Measurements from ENCODE around the gene HRNR.
"Not testable (repeated sequence)": the region's sequence is repeated elsewhere in the genome, so short reads cannot be mapped to it uniquely, and the experiment has no call there.

Gene HRNR

GRCh38 chr1:152224093-152224492, at the start of gene HRNR:
HRNR (minus strand) TSS chr1:152224193; CDS start chr1:152223253, 940 bp downstream.
- DNase-seq (ENCODE audit: low spot score), result no peak

GRCh38 chr1:152256394-152256793, 32.4 kb upstream of the HRNR start:
- not testable (repeated sequence) for DNase-seq (ENCODE audit: low spot score)

GRCh38 chr1:152252157-152252556, 28.2 kb upstream of the HRNR start:
- no peak for DNase-seq (ENCODE audit: low spot score)

GRCh38 chr1:152251391-152251790, 27.4 kb upstream of the HRNR start:
- DNase-seq (ENCODE audit: low spot score), result no peak

GRCh38 chr1:152247316-152247715, 23.3 kb upstream of the HRNR start:
- DNase-seq (ENCODE audit: low spot score), result no peak

GRCh38 chr1:152244576-152245273, 20.7 kb upstream of the HRNR start:
- DNase-seq (ENCODE audit: low spot score), result no peak

GRCh38 chr1:152237093-152237492, 13.1 kb upstream of the HRNR start:
- no peak for DNase-seq (ENCODE audit: low spot score)

- DNase-seq (ENCODE audit: low spot score), result no peak
Measured at GRCh38 chr1:152228831-152229230, 4.8 kb upstream of the HRNR start.

GRCh38 chr1:152227310-152227928, 3.4 kb upstream of the HRNR start:
- DNase-seq (ENCODE audit: low spot score), result peak; percentile 49

- DNase-seq (ENCODE audit: low spot score), result no peak
Measured at GRCh38 chr1:152225678-152226077, 1.7 kb upstream of the HRNR start.

GRCh38 chr1:152220166-152221163, 3.5 kb downstream of the HRNR start:
- DNase-seq (ENCODE audit: low spot score), result no peak

GRCh38 chr1:152219438-152219837, 4.6 kb downstream of the HRNR start:
- DNase-seq (ENCODE audit: low spot score), result not testable (repeated sequence)

GRCh38 chr1:152218762-152219436, 5.1 kb downstream of the HRNR start:
- DNase-seq (ENCODE audit: low spot score), result no peak

- DNase-seq (ENCODE audit: low spot score), result not testable (repeated sequence)
Measured at GRCh38 chr1:152215604-152216003, 8.4 kb downstream of the HRNR start.

- not testable (repeated sequence) for DNase-seq (ENCODE audit: low spot score)
Measured at GRCh38 chr1:152214911-152215310, 9.1 kb downstream of the HRNR start.

- DNase-seq (ENCODE audit: low spot score), result no peak
Measured at GRCh38 chr1:152198982-152199381, 25.0 kb downstream of the HRNR start.

- no peak for DNase-seq (ENCODE audit: low spot score)
Measured at GRCh38 chr1:152197361-152197941, 26.5 kb downstream of the HRNR start.

- DNase-seq (ENCODE audit: low spot score), result no peak
Measured at GRCh38 chr1:152191711-152192110, 32.3 kb downstream of the HRNR start.

GRCh38 chr1:152191260-152191659, 32.7 kb downstream of the HRNR start:
- no peak for DNase-seq (ENCODE audit: low spot score)

- DNase-seq (ENCODE audit: low spot score), result no peak
Measured at GRCh38 chr1:152190589-152190988, 33.4 kb downstream of the HRNR start.

- DNase-seq (ENCODE audit: low spot score), result peak; percentile 82
Measured at GRCh38 chr1:152189657-152190442, 34.1 kb downstream of the HRNR start.
